Left ventricle myocardium inferior (tissue), 1 donor: ENCODE data around the gene TMEM37. TPM values are rescaled to one million over a fixed set of nuclear protein-coding genes. Genes with fewer than 3 reads are reported as not detected.

ENCODE experiments used
- DNase-seq: peaks from one replicate; pipeline ENCODE4 v3.0.0-alpha.2; 2020
- H3K27ac ChIP-seq: fragments of 200-600 bp; replicated peaks from 2 replicates; pipeline ENCODE4 v1.8.0; 2021
- H3K27me3 ChIP-seq: fragments of 200-600 bp; 2 replicates; pipeline ENCODE4 v1.8.0; 2021; ENCODE audit warnings: low read depth
- H3K36me3 ChIP-seq: fragments of 200-600 bp; 2 replicates; pipeline ENCODE4 v1.8.0; 2021
- H3K4me1 ChIP-seq: fragments of 200-600 bp; 2 replicates; pipeline ENCODE4 v1.8.0; 2021
- H3K4me3 ChIP-seq: fragments of 200-600 bp; 2 replicates; pipeline ENCODE4 v1.8.0; 2021; ENCODE audit warnings: mild to moderate bottlenecking, moderate library complexity
- H3K9me3 ChIP-seq: fragments of 200-600 bp; replicated peaks from 2 replicates; pipeline ENCODE4 v1.8.0; 2021
- CTCF ChIP-seq: fragments of 200-600 bp; IDR thresholded peaks from 2 replicates; pipeline ENCODE4 v1.8.0; 2021; ENCODE audit warnings: antibody characterized with exemption, mild to moderate bottlenecking, borderline replicate concordance
- intact Hi-C: fragments of 100-400 bp; cut with micrococcal nuclease; formaldehyde crosslinking; loops from one replicate; pipeline ENCODE4 v1.11.0; 2022
- total RNA-seq: library from RNA; stranded (reverse); fragmentation: NEBNext Ultra II Directional; extraction: Animal tissue kit (Norgen Biotek cat#: 25700); gene quantifications from one replicate; pipeline ENCODE4 v1.2.1, GENCODE V29; 2021
- donor health status: DM: no; HTN: yes; CAD: no; lungs with severe emphysema.

TMEM37 gene
- total RNA-seq, 1 donor from 2014 or later, result 2.4 TPM

- no peak for DNase-seq
- TF ChIP-seq CTCF, result no peak
- intact Hi-C loops, result no loop called here
- Histone ChIP-seq H3K4me3 (no peak overlapping the region), H3K4me1 (peaks cover 24% of the 10 kb centered on the region), H3K27me3 (peaks cover 1% of the 10 kb centered on the region), H3K36me3 (no peaks in the 10 kb centered on the region), H3K27ac (no peak overlapping the region), H3K9me3 (no peaks in the 10 kb centered on the region)
Observed at GRCh38 chr2:119427756-119428155, 3.9 kb upstream of the TMEM37 start.

- Histone ChIP-seq H3K4me3 (no peak overlapping the region), H3K27me3 (peaks cover 5% of the 10 kb centered on the region), H3K36me3 (no peaks in the 10 kb centered on the region), H3K9me3 (no peaks in the 10 kb centered on the region), H3K27ac (no peak overlapping the region), H3K4me1 (peaks cover 24% of the 10 kb centered on the region)
- no peak for DNase-seq
- intact Hi-C loops, result no loop called here
- TF ChIP-seq CTCF, result no peak
Observed at GRCh38 chr2:119428488-119429224, 3.0 kb upstream of the TMEM37 start.

GRCh38 chr2:119429225-119429981 is 2.3 kb upstream of the TMEM37 start:
- intact Hi-C loops, result no loop called here
- no peak for DNase-seq

GRCh38 chr2:119430023-119430498 is 1.6 kb upstream of the TMEM37 start:
- Histone ChIP-seq H3K9me3 (no peaks in the 10 kb centered on the region), H3K4me1 (peaks cover 24% of the 10 kb centered on the region), H3K4me3 (no peak overlapping the region), H3K36me3 (no peaks in the 10 kb centered on the region), H3K27ac (peak overlapping the region; percentile 37), H3K27me3 (peaks cover 5% of the 10 kb centered on the region)
- intact Hi-C loops, result no loop called here
- DNase-seq, result no peak
- TF ChIP-seq CTCF, result no peak

More at GRCh38 chr2:119429225-119429981, 2.3 kb upstream of the TMEM37 start:
- peak overlapping the region; percentile 37 for H3K27ac ChIP-seq
- no peaks in the 10 kb centered on the region for H3K9me3 ChIP-seq
- TF ChIP-seq CTCF, result no peak
- no peaks in the 10 kb centered on the region for H3K36me3 ChIP-seq
- H3K27me3 ChIP-seq, result peaks cover 5% of the 10 kb centered on the region
- H3K4me1 ChIP-seq, result peaks cover 24% of the 10 kb centered on the region
- H3K4me3 ChIP-seq, result no peak overlapping the region

- intact Hi-C loops, result no loop called here
- TF ChIP-seq CTCF, result no peak
- Histone ChIP-seq H3K36me3 (no peaks in the 10 kb centered on the region), H3K4me3 (peak overlapping the region; percentile 71), H3K9me3 (no peaks in the 10 kb centered on the region), H3K27me3 (peaks cover 5% of the 10 kb centered on the region), H3K4me1 (peaks cover 14% of the 10 kb centered on the region), H3K27ac (peak overlapping the region; percentile 37)
- DNase-seq, result no peak
Observed at GRCh38 chr2:119431976-119432850, 559 bp downstream of the TMEM37 start.
